HS-5 (cell line): ENCODE measurements around the gene ANGPTL2.
"Not testable (repeated sequence)": the region's sequence is repeated elsewhere in the genome, so short reads cannot be mapped to it uniquely, and the experiment has no call there.

Experiments used
- DNase-seq: peaks from one replicate; pipeline ENCODE4 v3.0.0-alpha.2; 2012; ENCODE audit warnings: low read depth

The ANGPTL2 gene

GRCh38 chr9:127122176-127123063 is at the start of gene ANGPTL2:
Gene ANGPTL2 (minus strand): TSS chr9:127122635. CDS start chr9:127108731, 13,904 bp downstream.
- peak; percentile 73 for DNase-seq

DNA sequence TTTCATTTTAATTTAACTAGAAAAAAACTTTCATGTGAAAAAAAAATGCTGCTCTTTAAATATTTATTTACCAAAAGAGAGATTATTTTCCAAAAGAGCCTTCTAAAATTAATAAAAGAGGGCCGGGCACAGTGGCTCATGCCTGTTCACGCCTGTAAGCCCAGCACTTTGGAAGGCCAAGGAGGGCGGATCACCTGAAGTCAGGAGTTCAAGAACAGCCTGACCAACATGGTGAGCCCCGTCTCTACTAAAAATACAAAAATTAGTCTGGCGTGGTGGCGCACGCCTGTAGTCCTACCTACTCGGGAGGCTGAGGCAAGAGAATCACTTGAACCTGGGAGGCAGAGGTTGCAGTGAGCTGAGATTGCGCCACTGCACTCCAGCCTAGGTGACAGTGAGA is 48.9 kb upstream of the ANGPTL2 start:
- not testable (repeated sequence) for DNase-seq

DNA sequence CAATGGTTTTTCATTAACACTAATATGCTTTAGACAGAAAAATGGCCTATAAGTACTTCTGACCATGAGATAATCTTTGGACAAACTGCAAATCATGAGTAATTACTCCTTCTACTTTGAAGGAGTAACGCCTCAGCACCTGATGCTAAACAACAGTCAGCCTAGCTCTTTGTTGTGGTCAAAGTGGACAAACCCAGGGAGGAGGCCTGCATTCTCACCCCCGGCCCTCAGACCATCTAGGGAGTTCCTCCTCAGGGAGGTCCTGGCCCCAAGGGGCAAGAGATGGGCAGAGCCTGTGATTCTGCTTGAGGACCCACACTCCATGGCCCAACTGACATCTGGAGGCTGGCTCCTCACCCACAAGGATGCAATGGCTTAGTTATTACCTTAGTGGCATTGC is 48.2 kb upstream of the ANGPTL2 start:
- no peak for DNase-seq

- no peak for DNase-seq
Observed at GRCh38 chr9:127170103-127170502, 47.7 kb upstream of the ANGPTL2 start.

DNA sequence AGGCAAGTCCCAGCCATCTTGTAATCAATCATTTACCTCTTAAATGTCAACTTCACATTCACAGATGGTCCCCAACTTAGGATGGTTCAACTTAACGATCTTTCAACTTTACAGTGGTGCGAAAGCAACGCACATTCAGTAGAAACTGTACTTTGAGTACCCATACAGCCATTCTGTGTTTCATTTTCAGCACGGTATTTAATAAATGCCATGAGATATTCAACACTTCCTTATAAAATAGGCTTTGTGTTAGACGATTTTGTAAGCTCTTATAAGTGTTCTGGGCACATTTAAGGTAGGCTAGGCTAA is 47.1 kb upstream of the ANGPTL2 start:
- DNase-seq: no peak

DNA sequence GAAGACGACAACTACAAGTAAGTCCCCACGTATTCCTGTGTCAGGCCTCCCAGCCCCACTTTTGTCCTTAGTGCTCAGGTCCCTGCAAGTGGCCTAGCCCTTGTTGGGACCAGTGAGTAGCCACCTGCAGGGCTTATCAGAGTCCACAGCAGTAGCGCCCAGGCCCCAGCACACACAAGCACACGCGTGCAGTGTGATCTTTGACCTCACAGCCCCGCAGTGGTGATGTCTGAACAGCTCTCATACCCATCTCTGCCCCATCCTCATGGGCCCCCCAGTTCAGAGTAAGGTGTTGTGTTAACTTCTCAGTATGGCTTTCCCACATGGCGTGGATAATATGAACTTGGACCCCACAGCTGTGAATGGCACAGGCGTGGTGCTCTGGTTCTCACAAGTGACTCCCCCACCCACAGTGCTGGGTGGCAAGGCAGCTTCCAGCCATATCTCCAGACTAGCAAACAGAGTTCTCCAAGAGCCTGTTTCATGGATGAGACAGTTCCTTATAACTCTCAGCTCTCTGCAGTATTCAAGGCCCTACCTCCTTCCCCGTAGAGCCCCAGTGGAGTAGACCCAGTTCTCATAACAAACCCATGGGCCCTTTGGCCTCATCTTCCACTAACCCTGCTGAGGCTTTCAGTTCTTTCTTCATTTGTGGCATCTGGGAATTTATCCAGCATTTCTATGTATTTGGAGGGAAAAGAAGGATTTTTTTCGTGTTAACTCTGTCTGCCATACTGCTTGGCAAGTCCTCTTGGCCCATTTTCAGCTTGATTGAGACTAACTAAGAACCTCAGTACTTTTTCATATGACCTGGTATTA is 46.5 kb upstream of the ANGPTL2 start:
- DNase-seq: no peak

DNA sequence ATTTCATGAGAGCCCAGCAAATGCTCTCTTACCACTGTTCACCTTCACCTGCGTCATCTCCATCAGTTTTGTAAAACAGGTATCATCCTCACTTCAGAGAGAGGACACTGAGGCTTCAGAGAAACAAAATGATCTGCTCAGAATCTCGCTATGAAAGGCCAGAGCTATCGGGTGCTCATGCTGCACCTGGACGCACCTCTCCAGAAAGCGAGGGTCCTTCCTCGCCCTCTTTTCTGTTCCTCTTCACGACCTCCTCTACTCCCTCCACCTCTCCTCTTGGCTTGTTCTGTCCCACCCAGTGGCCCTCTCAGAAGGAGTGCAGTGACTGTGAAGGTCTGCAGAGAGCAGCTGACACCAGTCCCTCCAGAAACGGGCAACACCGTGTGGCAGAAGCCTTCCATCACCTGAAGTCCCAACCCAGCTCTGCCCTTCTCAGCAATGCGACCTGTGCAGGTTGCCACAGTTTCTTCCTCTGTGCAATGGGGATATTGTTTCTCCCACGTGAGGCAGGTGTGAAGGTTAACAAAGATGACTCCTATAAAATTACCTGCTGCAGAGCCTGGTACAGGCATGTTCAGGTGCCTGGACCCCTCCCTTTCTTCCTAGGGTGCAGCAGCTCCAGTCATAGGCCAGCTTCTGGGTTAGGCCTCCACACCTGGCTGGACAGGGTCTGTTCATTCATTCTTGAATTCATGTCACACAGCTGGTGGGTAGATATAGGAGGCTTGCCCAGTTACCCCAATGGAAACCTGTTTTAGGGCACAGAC is 45.3 kb upstream of the ANGPTL2 start:
- no peak for DNase-seq

DNA sequence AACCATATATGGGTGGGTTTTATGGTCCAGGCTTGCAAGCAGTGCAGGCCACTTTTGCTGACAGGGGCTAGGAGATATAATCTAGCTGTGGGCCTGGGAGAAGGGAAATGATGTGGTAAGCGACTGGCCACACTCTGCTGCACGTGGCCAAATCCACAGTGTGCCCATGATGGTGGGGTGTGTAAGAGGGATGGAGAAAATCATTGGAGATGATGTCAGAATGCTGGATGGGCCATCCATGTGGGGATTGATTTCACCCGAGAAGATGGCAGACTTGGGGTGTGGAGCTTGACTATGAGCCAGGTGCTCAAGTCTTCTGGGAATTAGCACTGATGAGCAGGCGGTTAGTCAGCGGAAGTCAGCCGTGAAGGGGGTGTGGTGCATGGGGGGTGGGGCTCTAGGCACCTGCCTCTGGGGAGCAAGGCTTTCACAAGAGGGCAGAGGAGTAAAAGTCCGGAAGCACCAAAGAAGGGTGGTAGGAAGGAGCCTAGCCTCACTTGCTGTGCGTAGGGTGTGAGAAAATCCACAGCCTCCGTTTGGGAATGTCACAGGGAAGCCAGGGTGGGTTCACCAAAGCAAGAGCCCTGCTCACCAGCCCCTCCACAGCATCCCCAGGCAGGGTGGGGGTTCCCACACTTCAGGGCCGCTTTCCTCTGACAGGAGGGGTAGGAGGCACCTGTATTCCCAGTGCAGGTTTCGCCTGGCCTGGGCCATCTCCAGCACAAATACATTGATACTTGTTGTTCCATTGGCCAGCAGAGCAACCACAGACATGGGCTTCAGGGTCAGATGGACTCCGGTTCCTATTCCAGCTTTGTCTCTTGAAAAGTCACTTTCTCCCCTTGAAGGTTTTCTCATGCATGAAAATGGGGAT is 44.5 kb upstream of the ANGPTL2 start:
- DNase-seq: peak; percentile 35

- DNase-seq: no peak
Observed at GRCh38 chr9:127166111-127166510, 43.7 kb upstream of the ANGPTL2 start.

- DNase-seq: no peak
Observed at GRCh38 chr9:127165116-127165515, 42.7 kb upstream of the ANGPTL2 start.

- peak; percentile 51 for DNase-seq
Observed at GRCh38 chr9:127163409-127163808, 41.0 kb upstream of the ANGPTL2 start.

GRCh38 chr9:127162864-127163365 is 40.5 kb upstream of the ANGPTL2 start:
- DNase-seq: no peak

- DNase-seq: no peak
Observed at GRCh38 chr9:127162046-127162863, 39.8 kb upstream of the ANGPTL2 start.

DNA sequence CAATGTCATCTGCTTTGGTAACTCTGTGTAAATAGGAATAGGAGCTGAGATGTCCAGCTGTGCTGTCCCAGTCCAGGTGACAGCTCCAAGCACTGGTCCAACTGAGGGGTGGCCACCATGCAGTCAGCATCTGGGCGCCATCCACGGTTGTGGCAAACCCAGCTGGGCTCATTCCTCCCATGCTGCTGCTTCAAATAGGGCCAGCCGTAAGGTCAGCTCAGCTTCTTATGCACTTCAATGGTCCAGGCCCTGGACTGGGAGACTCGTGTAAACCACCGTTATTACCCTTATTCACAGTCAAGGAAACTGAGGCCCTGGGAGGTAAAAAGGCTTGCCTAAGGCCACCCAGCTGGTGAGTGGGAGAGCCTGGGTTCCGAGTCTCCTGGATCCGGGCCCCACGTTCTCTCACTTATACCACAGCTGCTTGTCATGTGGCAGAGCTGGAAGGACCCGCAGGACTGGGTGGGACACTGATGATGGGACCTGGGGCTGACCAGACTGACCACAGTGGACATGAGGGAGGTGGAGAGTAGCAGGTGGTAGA is 38.7 kb upstream of the ANGPTL2 start:
- DNase-seq: no peak

DNA sequence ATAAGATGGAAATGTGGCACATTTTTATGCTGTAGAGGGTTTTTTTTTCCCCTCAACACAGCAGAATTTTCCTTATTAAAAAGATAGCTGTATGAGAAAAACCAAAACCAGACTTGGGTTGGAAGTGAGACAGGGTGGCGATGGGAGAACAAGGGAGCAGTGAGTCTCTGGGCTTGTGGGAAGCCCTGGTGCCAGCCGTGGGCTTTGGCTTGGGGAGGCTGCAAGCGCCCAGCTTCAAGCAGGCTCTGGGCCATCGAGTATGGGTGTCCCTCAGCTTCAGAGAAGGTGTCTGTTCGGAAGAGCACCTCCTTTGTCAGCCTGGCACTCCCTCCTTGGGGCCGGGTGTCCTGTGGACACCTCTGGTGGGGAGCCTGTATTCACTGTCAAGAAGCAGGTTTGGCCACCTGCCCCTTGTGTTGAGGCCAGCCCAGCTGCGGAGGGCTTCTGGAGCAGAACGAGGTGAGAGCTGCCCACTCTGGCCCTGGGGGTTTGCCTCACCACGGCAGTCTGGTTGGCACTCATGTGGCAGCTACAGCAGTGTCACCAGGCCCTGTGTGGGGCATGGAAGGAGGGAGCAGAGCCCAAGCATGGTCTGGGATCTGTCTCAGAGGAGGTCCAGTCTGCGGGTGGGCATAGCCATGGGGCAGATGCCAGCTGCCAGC is 37.6 kb upstream of the ANGPTL2 start:
- DNase-seq: no peak

DNA sequence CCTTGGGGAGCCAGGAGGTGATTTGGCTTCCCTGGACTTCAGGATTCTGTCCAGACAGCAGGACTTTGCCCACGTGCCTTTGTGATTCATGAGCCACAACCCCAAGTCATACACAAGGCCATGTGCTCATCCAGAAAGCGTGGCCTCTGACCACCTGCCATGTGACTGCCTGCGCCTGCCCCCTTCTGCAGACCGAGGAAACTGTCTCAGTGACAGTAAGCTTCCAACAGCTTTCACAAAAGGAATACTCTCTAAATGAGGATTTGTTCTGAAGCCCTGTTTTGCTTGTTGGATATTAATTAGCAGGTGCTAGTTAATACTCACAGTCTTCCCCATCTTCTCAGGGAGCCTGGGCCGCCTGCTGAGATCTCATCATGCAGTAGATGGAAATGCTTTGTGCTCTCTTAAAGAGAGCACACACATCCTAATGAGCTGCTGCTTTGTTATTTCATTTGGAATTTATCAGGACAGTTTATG is 36.9 kb upstream of the ANGPTL2 start:
- DNase-seq: peak; percentile 84

DNA sequence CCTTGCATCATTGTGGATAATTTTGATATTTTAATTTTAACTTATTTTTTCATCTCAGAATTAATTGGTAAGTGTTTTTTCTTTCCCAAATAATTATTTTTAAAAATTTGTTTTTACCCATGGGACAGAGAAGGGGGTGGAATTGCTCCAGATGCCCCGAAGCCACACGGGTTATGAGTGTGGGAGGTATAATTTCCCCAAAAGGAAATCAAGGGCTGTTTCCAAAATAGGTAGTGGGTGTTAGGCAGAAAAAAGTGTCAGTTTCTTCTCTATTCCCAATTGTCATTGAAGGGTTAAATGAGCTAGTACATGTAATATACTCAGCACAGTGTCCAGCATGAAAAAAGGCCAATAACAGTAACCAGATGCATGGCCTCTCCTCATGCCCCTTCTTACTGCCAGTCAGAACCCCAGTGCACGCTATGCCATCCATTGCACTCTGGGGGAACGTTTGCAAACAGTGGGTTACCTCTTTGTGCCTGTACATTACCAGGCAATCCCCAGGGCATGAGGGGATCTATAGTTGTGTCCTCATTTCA is 36.4 kb upstream of the ANGPTL2 start:
- no peak for DNase-seq

DNA sequence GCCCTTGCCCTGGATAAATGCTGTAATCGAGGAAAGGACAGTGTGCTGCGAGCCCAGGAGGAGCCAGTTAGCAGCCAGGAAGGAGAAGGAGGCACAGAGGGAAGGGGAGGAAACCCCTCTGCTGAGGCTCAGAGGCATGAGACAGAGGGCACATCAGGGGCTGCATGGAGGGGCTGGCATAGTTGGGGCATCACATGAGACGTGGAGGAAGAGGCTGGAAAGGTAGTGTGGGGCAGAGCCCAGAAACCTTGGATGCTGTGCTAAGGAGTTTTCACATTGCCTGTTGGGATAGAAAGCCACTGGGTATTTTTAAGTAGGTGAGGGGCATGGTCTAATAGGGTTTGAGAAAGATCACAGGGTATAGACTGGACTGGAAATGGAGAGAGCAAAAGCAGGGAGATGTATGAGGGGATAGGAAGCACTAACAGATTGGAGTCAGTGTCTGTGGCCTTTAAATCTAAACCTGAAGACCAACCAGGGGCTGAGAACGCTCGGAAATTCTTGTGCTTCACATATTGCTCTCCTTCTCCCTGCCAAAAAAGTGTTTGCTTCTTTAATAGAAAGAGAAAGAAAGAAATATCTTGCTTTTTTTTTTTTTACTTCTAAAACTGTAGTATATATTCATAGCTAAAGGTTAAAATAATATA is 33.0 kb upstream of the ANGPTL2 start:
- DNase-seq: no peak
